ENCODE measurements around the gene PCDHGB1. TPM values are rescaled to one million over a fixed set of nuclear protein-coding genes. Genes with fewer than 3 reads are reported as not detected.

The PCDHGB1 gene
- total RNA-seq: 3.3 TPM in 2 replicates

GRCh38 chr5:141349917-141350619 is at the start of gene PCDHGB1:
Gene PCDHGB1, plus strand, starts transcription at chr5:141350099. Its CDS starts 162 bp downstream, at chr5:141350261.

GRCh38 chr5:141303756-141304155 is 46.1 kb upstream of the PCDHGB1 start, which contains the start of gene SLC25A2:
Gene SLC25A2, minus strand, starts transcription at chr5:141304049. Its CDS starts 184 bp downstream, at chr5:141303865.

GRCh38 chr5:141320225-141321169 is 29.4 kb upstream of the PCDHGB1 start, which contains the start of gene TAF7:
Gene TAF7, minus strand, starts transcription at chr5:141320784. Its CDS starts 740 bp downstream, at chr5:141320044.

GRCh38 chr5:141330299-141331080 is 19.4 kb upstream of the PCDHGB1 start, which contains the start of gene PCDHGA1:
Gene PCDHGA1, plus strand, starts transcription at chr5:141330514.

GRCh38 chr5:141338538-141339306 is 11.2 kb upstream of the PCDHGB1 start, which contains the start of gene PCDHGA2:
Gene PCDHGA2, plus strand, starts transcription at chr5:141338760.

GRCh38 chr5:141343242-141343952 is 6.5 kb upstream of the PCDHGB1 start, which contains the start of gene PCDHGA3:
Gene PCDHGA3, plus strand, starts transcription at chr5:141343829. Its CDS starts 205 bp downstream, at chr5:141344034.

GRCh38 chr5:141354900-141355469 is 5.1 kb downstream of the PCDHGB1 start, which contains the start of gene PCDHGA4:
Gene PCDHGA4, plus strand, starts transcription at chr5:141355021. Its CDS starts 87 bp downstream, at chr5:141355108.

GRCh38 chr5:141359790-141360426 is 10.0 kb downstream of the PCDHGB1 start, which contains the start of gene PCDHGB2:
Gene PCDHGB2, plus strand, starts transcription at chr5:141359994. Its CDS starts 142 bp downstream, at chr5:141360136.

GRCh38 chr5:141363952-141364660 is 14.2 kb downstream of the PCDHGB1 start, which contains the start of gene PCDHGA5:
Gene PCDHGA5, plus strand, starts transcription at chr5:141364162. Its CDS starts 169 bp downstream, at chr5:141364331.

GRCh38 chr5:141369994-141370848 is 20.3 kb downstream of the PCDHGB1 start, which contains the start of gene PCDHGB3:
Gene PCDHGB3, plus strand, starts transcription at chr5:141370242. Its CDS starts 153 bp downstream, at chr5:141370395.

GRCh38 chr5:141373673-141374317 is 23.9 kb downstream of the PCDHGB1 start, which contains the start of gene PCDHGA6:
Gene PCDHGA6, plus strand, starts transcription at chr5:141373891. Its CDS starts 193 bp downstream, at chr5:141374084.

GRCh38 chr5:141382469-141383294 is 32.8 kb downstream of the PCDHGB1 start, which contains the start of gene PCDHGA7:
Gene PCDHGA7, plus strand, starts transcription at chr5:141382742. Its CDS starts 158 bp downstream, at chr5:141382900.

GRCh38 chr5:141387557-141388311 is 37.8 kb downstream of the PCDHGB1 start, which contains the start of gene PCDHGB4:
Gene PCDHGB4, plus strand, starts transcription at chr5:141387698. Its CDS starts 187 bp downstream, at chr5:141387885.

GRCh38 chr5:141392429-141393198 is 42.7 kb downstream of the PCDHGB1 start, which contains the start of gene PCDHGA8:
Gene PCDHGA8, plus strand, starts transcription at chr5:141392633. Its CDS starts 181 bp downstream, at chr5:141392814.

